ENCODE results near the gene SAMHD1.

DNA sequence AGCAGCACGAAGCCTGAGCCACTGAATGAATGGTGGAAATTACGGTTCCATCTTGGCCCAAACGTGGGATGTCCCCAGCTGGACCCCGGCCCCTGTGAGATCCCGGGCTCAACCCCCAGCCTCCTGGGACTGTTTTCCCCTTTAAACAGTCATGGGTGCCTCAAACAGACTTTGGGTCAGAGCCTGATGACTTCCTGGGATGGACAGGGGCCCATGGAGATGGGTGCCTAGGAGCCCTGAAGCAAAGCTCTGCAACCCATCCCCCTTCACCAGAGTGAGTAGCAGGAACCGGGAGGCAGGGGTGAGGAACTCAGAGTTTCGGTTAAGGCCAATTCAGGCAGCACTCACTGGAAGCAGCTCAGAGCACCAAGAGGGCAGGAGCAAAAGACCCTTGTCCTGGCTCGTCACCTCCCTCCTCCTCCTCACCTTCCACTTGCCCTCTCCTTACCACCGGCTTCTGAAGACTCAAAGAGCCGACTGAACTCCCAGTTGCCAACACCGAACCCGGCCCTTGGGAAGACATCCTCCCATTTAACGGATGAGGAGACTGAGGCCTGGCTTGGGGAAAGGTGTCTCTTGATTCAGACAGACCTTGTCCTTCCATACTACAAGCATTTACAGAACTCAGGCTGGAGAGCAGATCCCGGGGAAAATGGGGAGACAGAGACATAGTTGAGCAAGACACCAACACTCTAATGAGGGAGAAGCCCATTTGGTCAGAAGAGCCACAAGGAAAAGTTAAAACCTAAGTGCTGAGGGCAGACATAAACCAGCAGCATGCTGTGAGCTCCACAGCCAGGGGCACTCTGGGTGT is 90.5 kb downstream of the SAMHD1 start:
- no peak for TF ChIP-seq POLR2A (IDR thresholded peaks at IDR 0.05; ENCODE audit: low read depth, low read length)
- no peak for TF ChIP-seq TAF1 (IDR thresholded peaks at IDR 0.05; ENCODE audit: borderline replicate concordance, low read depth, low read length)
- TF ChIP-seq POLR2AphosphoS5 (IDR thresholded peaks at IDR 0.05; ENCODE audit: low read depth, low read length): no peak

All from GM12892 (cell line).